ENCODE measurements around the gene FNIP2.
"Not testable (repeated sequence)": the region's sequence is repeated elsewhere in the genome, so short reads cannot be mapped to it uniquely, and the experiment has no call there.

DNA sequence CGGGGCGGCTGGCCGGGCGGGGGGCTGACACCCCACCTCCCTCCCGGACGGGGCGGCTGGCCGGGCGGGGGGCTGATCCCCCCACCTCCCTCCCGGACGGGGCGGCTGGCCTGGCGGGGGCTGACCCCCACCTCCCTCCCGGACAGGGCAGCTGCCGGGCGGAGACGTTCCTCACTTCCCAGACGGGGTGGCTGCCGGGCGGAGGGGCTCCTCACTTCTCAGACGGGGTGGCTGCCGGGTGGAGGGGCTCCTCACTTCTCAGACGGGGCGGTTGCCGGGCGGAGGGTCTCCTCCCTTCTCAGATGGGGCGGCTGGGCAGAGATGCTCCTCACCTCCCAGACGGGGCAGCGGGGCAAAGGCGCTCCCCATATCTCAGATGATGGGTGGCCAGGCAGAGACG is 22.3 kb upstream of the FNIP2 start:
- not testable (repeated sequence) for TF ChIP-seq CTCF, POLR2A, POLR2AphosphoS5, EP300 (IDR thresholded peaks at IDR 0.05)
